AG10803 (cell line): ENCODE measurements around the gene MYO16.

Experiments used
- DNase-seq: peaks from one replicate; pipeline ENCODE4 v3.0.0; 2010; ENCODE audit warnings: low read depth
- H3K4me3 ChIP-seq: 2 replicates; pipeline ENCODE4 v1.5.1; 2011; ENCODE audit warnings: mild to moderate bottlenecking, low read length, control low read depth
- CTCF ChIP-seq: conservative IDR thresholded peaks from 2 replicates; pipeline ENCODE4 v1.5.1; 2011; ENCODE audit warnings: mild to moderate bottlenecking, low read length, control low read depth, inconsistent platforms

The MYO16 gene

DNA sequence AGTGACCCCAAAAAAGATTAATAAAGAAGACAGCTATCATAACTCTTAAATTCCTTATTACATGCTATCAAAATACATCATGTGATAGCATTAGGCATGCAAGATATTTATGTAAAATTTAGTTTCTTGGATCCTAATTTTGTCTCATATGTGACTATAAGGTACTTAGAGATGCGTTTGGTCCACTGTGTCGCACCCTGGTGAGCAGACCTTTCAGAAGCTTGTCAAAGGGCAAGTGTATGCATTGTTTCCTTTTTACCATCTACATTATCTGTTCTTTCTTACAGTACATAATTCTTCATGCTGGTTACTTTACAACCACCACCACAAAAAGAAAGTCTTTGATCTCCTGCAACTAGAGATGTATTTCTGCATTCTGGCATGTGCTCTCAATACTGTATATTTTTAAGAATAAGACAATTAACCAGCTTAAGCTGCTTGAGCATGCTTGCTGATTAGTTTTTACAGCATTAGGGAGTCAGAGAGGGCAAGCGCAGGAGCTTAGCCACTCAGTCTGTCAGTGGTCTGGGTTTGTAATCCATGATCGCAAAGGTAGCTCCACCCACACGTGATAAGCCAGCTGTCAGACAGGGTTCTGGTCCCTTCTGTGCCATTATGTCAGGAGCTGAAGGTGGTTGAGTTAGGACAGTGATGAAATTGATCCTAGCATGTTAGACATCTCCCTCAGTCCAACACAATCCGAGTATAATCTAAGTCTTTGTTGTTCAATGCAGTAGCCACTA is 500.9 kb downstream of the MYO16 start:
- H3K4me3 ChIP-seq: no peak overlapping the region
- DNase-seq: no peak
- TF ChIP-seq CTCF: no peak

DNA sequence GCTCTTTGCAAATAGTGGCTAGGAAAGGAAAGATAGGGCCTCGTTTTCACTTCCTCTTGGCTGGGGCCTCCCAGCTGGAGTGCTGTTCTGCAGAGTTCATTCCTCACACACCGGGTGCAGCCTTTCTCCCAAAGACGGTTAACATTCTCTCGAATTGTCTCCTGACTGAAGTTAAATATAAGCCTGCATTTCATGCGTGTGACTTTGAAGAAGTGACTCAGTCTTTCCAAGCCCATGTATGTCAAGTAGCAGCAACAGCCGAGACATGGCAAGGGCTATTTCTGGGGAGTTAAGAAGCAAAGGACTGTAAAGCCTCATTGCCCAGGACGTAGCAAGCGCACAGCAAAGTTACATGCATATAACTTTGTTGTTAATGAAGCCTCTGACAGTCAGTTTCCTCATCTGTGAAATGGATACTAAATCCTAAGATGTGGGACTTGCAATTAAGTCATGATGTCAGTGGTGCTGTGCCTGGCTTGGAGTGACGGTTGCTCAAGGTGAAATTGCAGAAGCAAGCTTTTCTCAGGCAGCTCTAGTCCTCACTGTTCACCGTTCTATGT is 502.4 kb downstream of the MYO16 start:
- no peak for TF ChIP-seq CTCF
- peak; percentile 14 for DNase-seq
- H3K4me3 ChIP-seq: no peak overlapping the region

DNA sequence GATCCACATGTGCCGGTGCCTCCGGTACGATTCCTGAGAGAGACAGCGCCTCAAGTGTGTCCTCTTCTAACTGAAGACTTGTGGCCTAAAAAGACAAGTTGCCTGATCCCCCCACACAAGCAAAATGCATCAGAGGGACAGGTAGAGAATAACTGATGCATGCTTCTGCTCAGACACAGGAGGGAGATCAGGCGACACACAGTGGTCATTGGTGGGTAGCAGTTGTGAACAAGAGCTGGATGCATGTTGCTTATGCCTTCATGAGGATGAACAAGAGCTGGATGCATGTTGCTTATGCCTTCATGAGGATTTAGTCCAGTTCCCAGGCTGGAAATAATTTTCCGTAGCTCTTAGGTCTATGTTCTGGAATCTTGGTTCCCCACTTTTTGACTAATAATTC is 505.6 kb downstream of the MYO16 start:
- DNase-seq: no peak
- H3K4me3 ChIP-seq: no peak overlapping the region
- TF ChIP-seq CTCF: no peak

- TF ChIP-seq CTCF: no peak
- H3K4me3 ChIP-seq: no peak overlapping the region
- no peak for DNase-seq
Measured at GRCh38 chr13:109136873-109137272, 507.5 kb downstream of the MYO16 start.

DNA sequence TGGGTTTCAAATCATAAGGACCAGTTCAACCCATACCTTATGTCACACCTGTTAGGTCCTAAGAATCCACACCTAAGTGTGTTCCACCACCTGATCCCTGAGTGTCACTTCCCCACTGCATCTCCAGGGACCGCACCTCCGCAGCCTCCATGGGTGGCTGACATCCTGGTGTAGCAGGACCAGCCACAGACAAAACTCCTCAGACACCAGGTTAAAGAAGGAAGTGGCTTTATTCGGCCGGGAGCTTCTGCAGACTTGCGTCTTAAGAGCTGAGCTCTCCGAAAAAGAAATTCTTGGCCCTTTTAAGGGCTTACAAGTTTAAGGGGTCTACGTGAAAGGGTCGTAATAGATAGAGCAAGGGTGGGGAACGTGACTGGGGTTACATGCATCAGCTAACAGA is 509.9 kb downstream of the MYO16 start:
- H3K4me3 ChIP-seq: no peak overlapping the region
- no peak for TF ChIP-seq CTCF
- DNase-seq: no peak

DNA sequence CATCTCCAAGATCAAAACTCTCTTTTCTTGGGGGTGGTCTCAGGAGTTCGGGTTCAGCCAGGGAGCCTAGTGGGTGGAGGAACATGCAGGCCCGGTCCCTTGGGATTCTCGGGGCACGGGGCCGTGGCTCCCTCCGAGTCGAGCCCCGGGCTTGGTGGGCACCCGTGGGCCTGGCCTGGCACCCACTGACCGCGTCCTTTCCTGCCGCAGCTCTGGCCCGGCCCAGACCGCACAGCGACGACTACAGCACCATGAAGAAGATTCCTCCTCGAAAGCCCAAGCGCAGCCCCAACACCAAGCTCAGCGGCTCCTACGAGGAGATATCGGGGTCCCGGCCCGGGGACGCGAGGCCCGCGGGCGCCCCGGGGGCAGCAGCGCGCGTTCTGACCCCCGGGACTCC is 510.6 kb downstream of the MYO16 start:
- no peak overlapping the region for H3K4me3 ChIP-seq
- no peak for TF ChIP-seq CTCF
- no peak for DNase-seq
